SK-N-SH (cell line): ENCODE results near the gene TRIM47.

Source experiments
- GABPA ChIP-seq: IDR thresholded peaks from 2 replicates; pipeline ENCODE4 v1.4.0; 2012; ENCODE audit warnings: low read depth, mild to moderate bottlenecking
- NRF1 ChIP-seq: IDR thresholded peaks from 2 replicates; pipeline ENCODE4 v1.6.1; 2012; ENCODE audit warnings: low read depth, mild to moderate bottlenecking, low read length

DNA sequence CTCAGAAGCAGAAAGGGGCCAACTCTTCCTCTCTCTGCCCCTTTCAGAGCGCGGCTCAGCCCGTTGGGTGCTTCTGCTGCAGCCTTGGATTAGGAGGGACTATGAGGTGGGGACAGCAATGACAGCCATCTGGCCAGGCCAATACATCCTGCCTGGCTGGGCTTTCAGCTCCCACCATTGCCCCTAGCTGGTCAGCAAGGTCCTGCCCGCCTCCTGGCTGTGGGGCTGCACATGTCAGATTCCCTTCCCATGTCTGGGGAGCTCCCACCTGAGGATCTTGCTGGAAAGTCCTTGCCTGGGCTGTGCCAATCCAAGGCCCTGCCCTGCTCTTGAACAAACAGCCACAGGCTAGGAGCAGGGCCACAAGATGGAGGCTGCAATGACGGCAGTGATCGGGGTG, 10.1 kb upstream of the TRIM47 start:
- no peak for TF ChIP-seq GABPA
- TF ChIP-seq NRF1, result no peak
